AG04449 (cell line): ENCODE results near the gene ZNF785.
"Not testable (repeated sequence)": the region's sequence is repeated elsewhere in the genome, so short reads cannot be mapped to it uniquely, and the experiment has no call there.

Experiments used
- CTCF ChIA-PET: fragments of 350-600 bp; formaldehyde crosslinking; extraction: SDS; loops from one replicate; lab custom pipeline; 2021; ENCODE audit warnings: antibody characterized with exemption; lab: Yijun Ruan, JAX
- POLR2A ChIA-PET: fragments of 400-600, 350-600 bp; formaldehyde crosslinking; extraction: SDS; loops from one replicate; lab custom pipeline; 2020; ENCODE audit warnings: antibody characterized with exemption, inconsistent platforms; lab: Yijun Ruan, JAX
- DNase-seq: peaks from one replicate; pipeline ENCODE4 v3.0.0-alpha.2; 2010; ENCODE audit warnings: low read depth, low spot score
- H3K4me3 ChIP-seq: 2 replicates; pipeline ENCODE4 v1.5.1; 2011; ENCODE audit warnings: low read depth, mild to moderate bottlenecking, control low read depth, low read length
- TF ChIP-seq, protein P1 (sequence below): IDR thresholded peaks from one replicate; pipeline ENCODE4 v1.5.1; 2011; ENCODE audit warnings: mild to moderate bottlenecking, moderate library complexity, low read length, control low read depth, inconsistent platforms; ENCODE audit not compliant: insufficient read depth; ENCODE audit errors: missing control alignments

Gene ZNF785

DNA sequence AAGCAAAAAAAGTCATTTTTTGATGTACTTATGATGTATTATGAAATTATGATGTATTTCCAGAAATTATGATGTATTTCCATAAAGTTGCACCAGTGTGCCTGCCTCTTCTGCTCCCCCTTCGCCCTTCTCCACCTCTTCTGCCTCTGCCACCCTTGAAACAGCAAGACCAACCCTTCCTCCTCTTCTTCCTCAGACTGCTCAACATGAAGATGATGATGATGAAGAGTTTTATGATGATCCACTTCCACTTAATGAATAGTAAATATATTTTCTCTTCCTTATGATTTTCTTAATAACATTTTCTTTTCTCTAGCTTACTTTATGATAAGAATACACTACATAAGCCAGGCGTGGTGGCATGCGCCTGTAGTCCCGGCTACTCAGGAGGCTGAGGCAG is 7.4 kb upstream of the ZNF785 start:
- ChIA-PET CTCF (interaction anchor here (0.6 to 1.1 kb wide), 2 partner anchors 10 to 23 kb away, joined by 3 read pairs; no protein-coding TSS in a partner anchor), POLR2A (no interaction called here)

DNA sequence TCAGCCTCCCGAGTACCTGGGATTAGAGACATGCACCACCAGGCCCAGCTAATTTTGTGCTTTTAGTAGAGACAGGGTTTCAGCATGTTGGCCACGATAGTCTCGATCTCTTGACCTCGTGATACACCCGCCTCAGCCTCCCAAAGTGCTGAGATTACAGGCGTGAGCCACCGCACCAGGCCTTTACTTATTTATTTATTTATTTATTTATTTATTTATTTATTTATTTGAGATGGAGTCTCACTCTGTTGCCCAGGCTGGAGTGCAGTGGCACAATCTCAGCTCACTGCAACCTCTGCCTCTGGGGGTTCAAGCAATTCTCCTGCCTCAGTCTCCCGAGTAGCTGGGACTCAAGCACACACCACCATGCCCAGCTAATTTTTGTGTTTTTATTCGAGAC is 5.4 kb upstream of the ZNF785 start:
- DNase-seq, POLR2A ChIA-PET, H3K4me3 ChIP-seq: not testable (repeated sequence)
- CTCF ChIA-PET, result interaction anchor here (1.2 kb wide), 1 partner anchor 12 kb away, joined by 4 read pairs; no protein-coding TSS in a partner anchor

More for the DNA sequence above, 7.4 kb upstream of the ZNF785 start:
- TF ChIP-seq, protein P1, sequence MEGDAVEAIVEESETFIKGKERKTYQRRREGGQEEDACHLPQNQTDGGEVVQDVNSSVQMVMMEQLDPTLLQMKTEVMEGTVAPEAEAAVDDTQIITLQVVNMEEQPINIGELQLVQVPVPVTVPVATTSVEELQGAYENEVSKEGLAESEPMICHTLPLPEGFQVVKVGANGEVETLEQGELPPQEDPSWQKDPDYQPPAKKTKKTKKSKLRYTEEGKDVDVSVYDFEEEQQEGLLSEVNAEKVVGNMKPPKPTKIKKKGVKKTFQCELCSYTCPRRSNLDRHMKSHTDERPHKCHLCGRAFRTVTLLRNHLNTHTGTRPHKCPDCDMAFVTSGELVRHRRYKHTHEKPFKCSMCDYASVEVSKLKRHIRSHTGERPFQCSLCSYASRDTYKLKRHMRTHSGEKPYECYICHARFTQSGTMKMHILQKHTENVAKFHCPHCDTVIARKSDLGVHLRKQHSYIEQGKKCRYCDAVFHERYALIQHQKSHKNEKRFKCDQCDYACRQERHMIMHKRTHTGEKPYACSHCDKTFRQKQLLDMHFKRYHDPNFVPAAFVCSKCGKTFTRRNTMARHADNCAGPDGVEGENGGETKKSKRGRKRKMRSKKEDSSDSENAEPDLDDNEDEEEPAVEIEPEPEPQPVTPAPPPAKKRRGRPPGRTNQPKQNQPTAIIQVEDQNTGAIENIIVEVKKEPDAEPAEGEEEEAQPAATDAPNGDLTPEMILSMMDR, result no peak
- no peak overlapping the region for H3K4me3 ChIP-seq
- no peak for DNase-seq

DNA sequence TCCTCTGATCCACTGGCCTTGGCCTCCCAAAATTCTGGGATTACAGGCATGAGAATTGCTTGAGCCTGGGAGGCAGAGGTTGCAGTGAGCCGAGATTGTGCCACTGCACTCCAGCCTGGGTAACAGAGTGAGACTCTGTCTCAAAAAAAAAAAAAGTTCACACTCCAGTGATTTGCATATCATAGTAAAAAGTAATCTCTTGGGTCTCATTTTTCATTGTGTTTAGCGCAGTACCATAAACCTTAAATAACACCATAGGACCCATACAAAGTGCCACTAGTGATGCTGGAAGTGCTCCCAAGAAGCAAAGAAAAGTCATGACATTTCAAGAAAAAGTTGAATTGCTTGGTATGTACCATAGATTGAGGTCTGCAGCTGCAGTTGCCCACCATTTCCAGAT is 4.1 kb upstream of the ZNF785 start:
- CTCF ChIA-PET, result interaction anchor here (1.8 to 6.1 kb wide), 2 partner anchors 10 to 17 kb away, joined by 4 to 57 read pairs; partner anchors contain the start of gene ZNF688
- DNase-seq, H3K4me3 ChIP-seq, POLR2A ChIA-PET: not testable (repeated sequence)

DNA sequence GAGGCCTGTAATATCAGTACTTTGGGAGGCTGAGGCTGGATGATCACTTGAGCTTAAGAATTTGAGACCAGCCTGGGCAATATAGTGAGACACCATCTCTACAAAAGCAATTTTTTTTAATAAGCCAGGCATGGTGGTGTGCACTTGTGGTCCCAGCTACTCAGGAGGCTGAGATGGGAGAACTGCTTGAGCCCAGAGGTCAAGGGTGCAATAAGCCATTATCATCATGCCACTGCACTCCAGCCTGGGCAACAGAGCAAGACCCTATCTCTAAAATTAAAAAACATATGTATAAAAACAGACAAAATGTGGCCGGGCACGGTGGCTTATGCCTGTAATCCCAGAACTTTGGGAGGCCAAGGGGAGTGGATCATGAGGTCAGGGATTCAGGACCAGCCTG is 3.2 kb upstream of the ZNF785 start:
- POLR2A ChIA-PET, result no interaction called here

DNA sequence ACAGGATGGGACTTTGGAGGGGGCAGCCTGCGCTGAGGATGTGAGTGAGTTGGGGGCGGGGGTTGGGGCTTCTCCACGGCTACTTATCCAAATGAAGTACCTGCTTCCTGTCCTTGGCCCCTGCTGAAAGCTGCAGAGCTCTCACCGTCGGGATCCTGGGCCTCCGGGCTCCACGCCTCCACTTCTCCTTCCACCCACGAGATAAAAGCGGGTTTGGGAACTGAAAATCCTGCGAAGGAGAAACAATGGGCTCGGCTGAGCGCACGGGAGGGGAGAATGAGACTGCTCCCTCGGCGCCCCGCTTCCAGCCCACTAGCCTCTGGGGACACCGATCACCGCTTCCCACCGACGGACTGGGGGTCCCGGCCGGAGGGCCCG is 486 bp downstream of the ZNF785 start:
- no peak for DNase-seq
- TF ChIP-seq, protein P1, result no peak
- ChIA-PET POLR2A (interaction anchor here (1.0 to 1.4 kb wide), 2 partner anchors 13 to 58 kb away, joined by 4 read pairs; partner anchors contain the start of gene ZNF688), CTCF (interaction anchor here (1.4 to 6.1 kb wide), 5 partner anchors 9 to 49 kb away, joined by 5 to 57 read pairs (median 10); no protein-coding TSS in a partner anchor)
- H3K4me3 ChIP-seq, result peak overlapping the region; percentile 79

More for the DNA sequence above, 3.2 kb upstream of the ZNF785 start:
- CTCF ChIA-PET, result interaction anchor here (1.8 to 6.1 kb wide), 3 partner anchors 11 to 42 kb away, joined by 4 to 57 read pairs (median 30); partner anchors contain the start of gene ZNF688
- TF ChIP-seq, protein P1, result no peak
- DNase-seq, result no peak
- H3K4me3 ChIP-seq, result no peak overlapping the region

DNA sequence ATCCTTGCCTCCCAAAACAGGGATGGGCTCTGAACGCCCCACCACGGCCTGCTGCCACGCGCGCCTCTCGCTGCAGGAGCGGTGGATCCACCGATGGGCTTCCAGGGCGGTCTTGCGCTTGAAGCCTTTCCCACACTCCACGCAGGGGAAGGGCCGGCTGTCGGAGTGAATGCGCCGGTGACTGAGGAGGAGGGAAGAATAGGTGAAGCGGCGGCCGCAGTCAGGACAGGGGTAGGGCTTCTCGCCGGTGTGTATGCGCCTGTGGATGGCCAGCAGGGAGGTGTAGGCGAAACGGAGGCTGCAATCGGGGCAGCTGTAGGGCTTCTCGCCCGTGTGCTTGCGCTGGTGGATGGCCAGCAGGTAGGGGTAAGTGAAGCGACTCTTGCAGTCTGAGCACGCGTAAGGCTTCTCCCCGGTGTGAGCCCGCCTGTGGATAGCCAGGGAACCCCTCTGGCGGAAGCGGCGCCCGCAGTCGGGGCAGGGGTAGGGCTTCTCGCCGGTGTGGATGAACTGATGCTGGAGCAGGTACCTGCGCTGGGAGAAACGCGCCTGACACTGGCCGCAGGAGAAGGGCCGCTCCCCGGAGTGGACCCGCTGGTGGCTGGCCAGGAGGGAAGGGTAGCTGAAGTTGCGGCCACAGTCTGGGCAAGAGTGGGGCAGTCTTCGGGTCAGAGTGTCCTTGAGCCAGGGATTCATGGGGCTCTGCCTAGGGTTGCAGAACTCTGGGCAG is 2.7 kb downstream of the ZNF785 start:
- H3K4me3 ChIP-seq, result no peak overlapping the region
- CTCF ChIA-PET, result interaction anchor here (1.3 to 5.4 kb wide), 3 partner anchors 10 to 48 kb away, joined by 3 to 30 read pairs (median 5); no protein-coding TSS in a partner anchor
- POLR2A ChIA-PET, result interaction anchor here (1.4 kb wide), 1 partner anchor 11 kb away, joined by 4 read pairs; the partner anchor contains the start of gene ZNF688
- TF ChIP-seq, protein P1, result no peak
- DNase-seq, result no peak

DNA sequence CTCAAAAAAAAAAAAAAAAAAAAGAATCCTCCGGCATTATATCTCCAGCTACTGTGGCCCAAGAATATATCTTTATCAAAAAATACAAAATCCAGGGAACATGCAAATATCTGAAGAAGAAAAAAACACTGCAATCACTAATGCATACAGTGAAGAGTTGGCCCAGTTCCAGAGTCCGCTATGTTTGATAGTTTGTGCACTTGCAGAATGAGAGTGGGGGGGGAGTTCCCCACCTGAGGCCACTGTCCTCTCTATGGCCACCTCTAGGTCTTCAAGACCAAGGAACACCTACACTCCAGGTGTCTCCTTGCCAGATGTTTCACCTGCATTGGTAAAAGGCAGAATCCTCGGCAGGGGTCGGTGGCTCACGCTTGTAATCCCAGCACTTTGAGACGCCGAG is 4.0 kb downstream of the ZNF785 start:
- ChIA-PET POLR2A (interaction anchor here (0.6 to 1.4 kb wide), 2 partner anchors 10 to 49 kb away, joined by 3 to 4 read pairs; partner anchors contain the start of gene ZNF688), CTCF (interaction anchor here (1.0 to 1.5 kb wide), 3 partner anchors 9 to 152 kb away, joined by 3 to 5 read pairs (median 3); partner anchors contain the start of gene DCTPP1)
- DNase-seq, result no peak
- no peak overlapping the region for H3K4me3 ChIP-seq
- TF ChIP-seq, protein P1, result no peak
